H1 (cell line): ENCODE measurements around the gene TRIM38. TPM values are rescaled to one million over a fixed set of nuclear protein-coding genes. Genes with fewer than 3 reads are reported as not detected.

Experiments used
- CTCF ChIA-PET: fragments of 300-600 bp; sonication (Branson Sonifier 250); formaldehyde crosslinking; loops from one replicate; lab custom pipeline; 2021; ENCODE audit not compliant: partially characterized antibody; lab: Charles Lee
- POLR2A ChIA-PET: fragments of 300-600 bp; sonication (Branson Sonifier 250); formaldehyde crosslinking; loops from one replicate; lab custom pipeline; 2021; ENCODE audit warnings: inconsistent platforms; ENCODE audit not compliant: partially characterized antibody; lab: Charles Lee
- DNase-seq, 2 experiments: peaks; one replicate each; pipeline versions ENCODE4 v3.0.0 to v3.0.0-alpha.2; 2010 to 2022; ENCODE audit warnings: low spot score in 2 of 2, low read depth in 1 of 2, mixed read lengths in 1 of 2
- FAIRE-seq: peaks from 2 replicates; lab custom pipeline; 2011; peaks lifted over from hg19 to GRCh38; lab: Jason Lieb, UNC
- H2AFZ ChIP-seq: 2 replicates; pipeline ENCODE4 v1.8.1; 2012; ENCODE audit warnings: low read length, inconsistent platforms
- H2AK5ac ChIP-seq: 2 replicates; pipeline ENCODE4 v1.6.1; 2013; ENCODE audit warnings: low read depth, low read length
- H2BK120ac ChIP-seq: replicated peaks from 2 replicates; pipeline ENCODE3; 2013; ENCODE audit warnings: low read depth, low read length, inconsistent platforms
- H2BK12ac ChIP-seq: 2 replicates; pipeline ENCODE4 v1.6.1; 2013; ENCODE audit warnings: low read depth, low read length
- H2BK15ac ChIP-seq: 2 replicates; pipeline ENCODE4 v1.6.1; 2013; ENCODE audit warnings: low read length
- H2BK20ac ChIP-seq: 2 replicates; pipeline ENCODE4 v1.6.1; 2013; ENCODE audit warnings: low read length
- H2BK5ac ChIP-seq: 2 replicates; pipeline ENCODE4 v1.6.1; 2013; ENCODE audit warnings: low read depth, low read length
- H3K14ac ChIP-seq: 2 replicates; pipeline ENCODE4 v1.6.1; 2013; ENCODE audit warnings: inconsistent platforms; ENCODE audit not compliant: insufficient read length
- H3K18ac ChIP-seq: 2 replicates; pipeline ENCODE4 v1.6.1; 2013; ENCODE audit warnings: low read length; ENCODE audit errors: extremely low read depth
- H3K23ac ChIP-seq: 2 replicates; pipeline ENCODE4 v1.6.1; 2013; ENCODE audit warnings: inconsistent platforms; ENCODE audit not compliant: insufficient read length
- H3K23me2 ChIP-seq: 2 replicates; pipeline ENCODE4 v1.6.1; 2013; ENCODE audit warnings: low read depth, low read length
- H3K27ac ChIP-seq: 2 replicates; pipeline ENCODE4 v1.6.1; 2011; ENCODE audit warnings: low read depth, low read length, inconsistent platforms
- H3K27me3 ChIP-seq, 4 experiments: replicated peaks in 1 of 4; 1 replicate in 1 of 4; 2 replicates in 3 of 4; pipeline versions ENCODE4 v1.6.1 to v1.8.1; 2011 to 2013; ENCODE audit warnings: low read length in 3 of 4, mild to moderate bottlenecking in 3 of 4, inconsistent platforms in 2 of 4, mixed read lengths in 2 of 4, moderate library complexity in 1 of 4; ENCODE audit not compliant: control insufficient read depth in 3 of 4, insufficient read depth in 3 of 4; ENCODE audit errors: extremely low read depth in 1 of 4
- H3K36me3 ChIP-seq, 4 experiments: 2 replicates each; pipeline versions ENCODE4 v1.6.1 to v1.8.1; 2011 to 2013; ENCODE audit warnings: mild to moderate bottlenecking in 4 of 4, low read length in 3 of 4, moderate library complexity in 2 of 4, control low read depth in 1 of 4, inconsistent platforms in 1 of 4; ENCODE audit not compliant: insufficient read depth in 4 of 4, control insufficient read depth in 2 of 4
- H3K4ac ChIP-seq: replicated peaks from 2 replicates; pipeline ENCODE3; 2013; ENCODE audit warnings: low read length, low read depth, mixed read lengths, inconsistent platforms; ENCODE audit not compliant: insufficient read length
- H3K4me1 ChIP-seq, 4 experiments: replicated peaks in 1 of 4; 1 replicate in 1 of 4; 2 replicates in 3 of 4; pipeline versions ENCODE4 v1.6.1 to v1.8.1; 2011 to 2013; ENCODE audit warnings: low read length in 3 of 4, inconsistent platforms in 2 of 4, mixed read lengths in 1 of 4; ENCODE audit not compliant: insufficient read depth in 4 of 4, control insufficient read depth in 3 of 4
- H3K4me2 ChIP-seq, 2 experiments: 2 replicates each; pipeline versions ENCODE4 v1.6.1 to v1.8.1; 2011 to 2013; ENCODE audit warnings: low read depth in 2 of 2, low read length in 2 of 2, control low read depth in 1 of 2, inconsistent platforms in 1 of 2, mild to moderate bottlenecking in 1 of 2; ENCODE audit not compliant: insufficient read depth in 1 of 2
- H3K4me3 ChIP-seq, 4 experiments: fragments of 200-600, 300-600 bp in 1 of 4; sonication (generic), shearing (Covaris generic), sonication (Bioruptor Twin) in 1 of 4; 2 replicates each; pipeline versions ENCODE4 v1.5.1 to v1.8.1; 2011 to 2016; ENCODE audit warnings: low read length in 4 of 4, low read depth in 3 of 4, control low read depth in 2 of 4, inconsistent platforms in 2 of 4, mild to moderate bottlenecking in 2 of 4, mixed read lengths in 1 of 4, moderate library complexity in 1 of 4; ENCODE audit not compliant: insufficient read depth in 2 of 4; ENCODE audit errors: extremely low read depth in 1 of 4
- H3K56ac ChIP-seq: replicated peaks from 2 replicates; pipeline ENCODE3; 2013; ENCODE audit warnings: low read depth, mild to moderate bottlenecking, mixed read lengths, low read length, inconsistent platforms; ENCODE audit not compliant: insufficient read length
- H3K79me1 ChIP-seq: 2 replicates; pipeline ENCODE4 v1.6.1; 2013; ENCODE audit warnings: low read depth, low read length, control low read depth
- H3K79me2 ChIP-seq, 2 experiments: 2 replicates each; pipeline versions ENCODE4 v1.6.1 to v1.8.1; 2012 to 2013; ENCODE audit warnings: low read length in 2 of 2, mild to moderate bottlenecking in 2 of 2, inconsistent platforms in 1 of 2; ENCODE audit not compliant: insufficient read depth in 2 of 2, control insufficient read depth in 1 of 2
- H3K9ac ChIP-seq, 4 experiments: replicated peaks in 1 of 4; 1 replicate in 1 of 4; 2 replicates in 3 of 4; pipeline versions ENCODE4 v1.6.1 to v1.8.1; 2011 to 2013; ENCODE audit warnings: low read depth in 3 of 4, low read length in 3 of 4, control low read depth in 2 of 4, mild to moderate bottlenecking in 2 of 4, moderate library complexity in 2 of 4, inconsistent platforms in 1 of 4; ENCODE audit errors: extremely low read depth in 1 of 4
- H3K9me3 ChIP-seq, 2 experiments: 2 replicates each; pipeline versions ENCODE4 v1.6.1 to v1.8.1; 2012 to 2013; ENCODE audit warnings: mild to moderate bottlenecking in 2 of 2, moderate library complexity in 2 of 2, control low read depth in 1 of 2, inconsistent platforms in 1 of 2, low read depth in 1 of 2, low read length in 1 of 2, mixed read lengths in 1 of 2; ENCODE audit not compliant: insufficient read depth in 2 of 2
- H4K20me1 ChIP-seq, 2 experiments: replicated peaks in 1 of 2; 2 replicates each; pipeline versions ENCODE3 to v1.8.1; 2011 to 2013; ENCODE audit warnings: inconsistent platforms in 2 of 2, low read length in 2 of 2, mild to moderate bottlenecking in 1 of 2; ENCODE audit not compliant: insufficient read depth in 2 of 2, control insufficient read depth in 1 of 2
- H4K5ac ChIP-seq: 2 replicates; pipeline ENCODE4 v1.6.1; 2013; ENCODE audit warnings: low read length, low read depth, mixed read lengths, inconsistent platforms; ENCODE audit not compliant: insufficient read length
- H4K8ac ChIP-seq: 2 replicates; pipeline ENCODE4 v1.8.0; 2013; ENCODE audit warnings: mild to moderate bottlenecking, moderate library complexity, low read length, inconsistent platforms; ENCODE audit not compliant: insufficient read depth; ENCODE audit errors: extremely low read depth
- H4K91ac ChIP-seq: replicated peaks from 2 replicates; pipeline ENCODE3; 2013; ENCODE audit warnings: low read length, mixed read lengths, inconsistent platforms; ENCODE audit not compliant: insufficient read length
- E2F6 ChIP-seq: IDR thresholded peaks from 2 replicates; pipeline ENCODE4 v1.6.1; 2012; ENCODE audit warnings: inconsistent platforms
- NANOG ChIP-seq: IDR thresholded peaks from 2 replicates; pipeline ENCODE4 v1.6.1; 2011; ENCODE audit warnings: low read length, low read depth, mild to moderate bottlenecking, inconsistent platforms; ENCODE audit not compliant: insufficient read depth, poor library complexity, severe bottlenecking
- RAD21 ChIP-seq, 2 experiments: IDR thresholded peaks in 1 of 2; conservative IDR thresholded peaks in 1 of 2; 2 replicates each; pipeline ENCODE4 v1.6.1; 2011; ENCODE audit warnings: low read depth in 2 of 2, low read length in 2 of 2, improper control_type of control experiment in 1 of 2, inconsistent platforms in 1 of 2, mild to moderate bottlenecking in 1 of 2, moderate library complexity in 1 of 2
- USF2 ChIP-seq: IDR thresholded peaks from 2 replicates; pipeline ENCODE4 v1.6.1; 2011; ENCODE audit warnings: low read length, improper control_type of control experiment
- WGBS, 2 experiments: shearing (Covaris generic) in 1 of 2; methylation state at CpG; one replicate each; pipeline versions ENCODE4 v1.1.6 to v1.1.7; 2013 to 2015; ENCODE audit warnings: low lambda C conversion rate in 2 of 2, mixed read lengths in 2 of 2, inconsistent platforms in 1 of 2, low coverage in 1 of 2, missing lambda C conversion rate in 1 of 2; ENCODE audit not compliant: insufficient replicate concordance in 2 of 2, insufficient coverage in 1 of 2, insufficient read length in 1 of 2; ENCODE audit errors: extremely low coverage in 1 of 2, missing lambda C conversion rate in 1 of 2; 5-methylcytosine and 5-hydroxymethylcytosine counted together
- polyA plus RNA-seq, 7 experiments: library from polyadenylated mRNA; depleted of rRNA in 3 of 7; stranded (reverse) in 5 of 7; unstranded in 2 of 7; fragments of >200 nt in 5 of 7; fragments of 200-250 nt in 2 of 7; gene quantifications; 1 replicate in 5 of 7; 2 replicates in 1 of 7; 4 replicates in 1 of 7; pipeline versions ENCODE4 v1.2.1 to v1.2.3, GENCODE V29; 2011 to 2013; ENCODE audit warnings: missing spikeins in 2 of 7, mixed read lengths in 2 of 7
- total RNA-seq: library from RNA; stranded (reverse); fragmentation: NEBNext Ultra II Directional; extraction: Animal tissue kit (Norgen Biotek cat#: 25700); gene quantifications from 2 replicates; pipeline ENCODE4 v1.2.1, GENCODE V29; 2021
- TF ChIP-seq, protein P1 (sequence below), 3 experiments: IDR thresholded peaks; 1 replicate in 2 of 3; 2 replicates in 1 of 3; pipeline versions ENCODE4 v1.5.1 to v1.6.1; 2011; ENCODE audit warnings: low read length in 3 of 3, mild to moderate bottlenecking in 3 of 3, inconsistent platforms in 2 of 3, low read depth in 1 of 3, moderate library complexity in 1 of 3; ENCODE audit not compliant: insufficient read depth in 1 of 3; ENCODE audit errors: control extremely low read depth in 1 of 3
- TF ChIP-seq, protein P2 (sequence below): IDR thresholded peaks from 2 replicates; pipeline ENCODE4 v1.6.1; 2012; ENCODE audit warnings: inconsistent platforms

TRIM38 gene
- total and polyA plus RNA-seq, 2 of the 8 experiments (the other 6 are each of a cell fraction or from before 2014, with no cell fraction given): 0.43 to 0.56 TPM

GRCh38 chr6:25961619-25962148 lies 918 bp upstream of the TRIM38 start:
- Histone ChIP-seq H4K8ac (no peak overlapping the region), H2AFZ (no peak overlapping the region), H2BK120ac (no peak overlapping the region), H3K56ac (no peak overlapping the region), H3K4me1 (peaks cover 9 to 23% (median 19%) of the 10 kb centered on the region in 4 experiments), H3K9ac (no peak overlapping the region), H3K9me3 (no peaks in the 10 kb centered on the region; a peak in 1 of 4 replicates), H3K79me1 (no peaks in the 10 kb centered on the region), H3K79me2 (no peaks in the 10 kb centered on the region), H4K91ac (no peak overlapping the region), H3K18ac (no peak overlapping the region), H4K5ac (no peak overlapping the region), H2BK20ac (no peak overlapping the region), H3K23me2 (peaks cover 4% of the 10 kb centered on the region), H3K4me2 (peak overlapping the region in 1 of 2 experiments; percentile 33; a peak in 1 of 4 replicates), H3K4ac (no peak overlapping the region), H4K20me1 (no peaks in the 10 kb centered on the region), H2AK5ac (no peak overlapping the region), H2BK5ac (no peak overlapping the region), H3K4me3 (peak overlapping the region in 1 of 4 experiments; percentile 51; a peak in 1 of 8 replicates), H2BK12ac (no peak overlapping the region), H2BK15ac (no peak overlapping the region), H3K23ac (no peak overlapping the region), H3K36me3 (no peaks in the 10 kb centered on the region), H3K27ac (no peak overlapping the region), H3K27me3 (peaks cover 0 to 2% (median 0%) of the 10 kb centered on the region in 4 experiments; a peak in 3 of 7 replicates), H3K14ac (no peak overlapping the region)
- no peak for FAIRE-seq
- no peak for DNase-seq
- CTCF ChIA-PET: interaction anchor here (0.8 to 2.9 kb wide), 9 partner anchors 11 to 63 kb away, joined by 3 to 12 read pairs (median 4); no protein-coding TSS in a partner anchor
- 74% methylated on average over 3 of the region's 3 CpGs; no CpG with 5 or more reads in 1 of the 2 experiments for WGBS, 2 experiments
- POLR2A ChIA-PET: interaction anchor here (0.6 to 2.5 kb wide), 4 partner anchors 9 to 70 kb away, joined by 3 to 6 read pairs (median 4); a partner anchor contains a TSS
- no peak for TF ChIP-seq USF2
- TF ChIP-seq, protein P1, sequence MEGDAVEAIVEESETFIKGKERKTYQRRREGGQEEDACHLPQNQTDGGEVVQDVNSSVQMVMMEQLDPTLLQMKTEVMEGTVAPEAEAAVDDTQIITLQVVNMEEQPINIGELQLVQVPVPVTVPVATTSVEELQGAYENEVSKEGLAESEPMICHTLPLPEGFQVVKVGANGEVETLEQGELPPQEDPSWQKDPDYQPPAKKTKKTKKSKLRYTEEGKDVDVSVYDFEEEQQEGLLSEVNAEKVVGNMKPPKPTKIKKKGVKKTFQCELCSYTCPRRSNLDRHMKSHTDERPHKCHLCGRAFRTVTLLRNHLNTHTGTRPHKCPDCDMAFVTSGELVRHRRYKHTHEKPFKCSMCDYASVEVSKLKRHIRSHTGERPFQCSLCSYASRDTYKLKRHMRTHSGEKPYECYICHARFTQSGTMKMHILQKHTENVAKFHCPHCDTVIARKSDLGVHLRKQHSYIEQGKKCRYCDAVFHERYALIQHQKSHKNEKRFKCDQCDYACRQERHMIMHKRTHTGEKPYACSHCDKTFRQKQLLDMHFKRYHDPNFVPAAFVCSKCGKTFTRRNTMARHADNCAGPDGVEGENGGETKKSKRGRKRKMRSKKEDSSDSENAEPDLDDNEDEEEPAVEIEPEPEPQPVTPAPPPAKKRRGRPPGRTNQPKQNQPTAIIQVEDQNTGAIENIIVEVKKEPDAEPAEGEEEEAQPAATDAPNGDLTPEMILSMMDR (IDR thresholded peaks at IDR 0.05; ENCODE audit: control extremely low read depth in 1 of 3, insufficient read depth in 1 of 3, low read depth in 1 of 3, low read length in 3 of 3): peak in 1 of 3 experiments; percentile 5; a peak in 1 of 4 replicates
- TF ChIP-seq RAD21 (IDR thresholded peaks at IDR 0.05 in 1 of 2, conservative IDR thresholded peaks at IDR 0.05 in 1 of 2; ENCODE audit: low read depth in 2 of 2, low read length in 2 of 2): peak; percentile 12 to 17; a peak in 2 of 4 replicates
- no peak for TF ChIP-seq NANOG
- TF ChIP-seq E2F6: no peak
- TF ChIP-seq, protein P2, sequence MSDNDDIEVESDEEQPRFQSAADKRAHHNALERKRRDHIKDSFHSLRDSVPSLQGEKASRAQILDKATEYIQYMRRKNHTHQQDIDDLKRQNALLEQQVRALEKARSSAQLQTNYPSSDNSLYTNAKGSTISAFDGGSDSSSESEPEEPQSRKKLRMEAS: no peak
